SK-N-SH treated with all-trans-retinoic acid at 6 μM for 48 hours (cell line): Measurements from ENCODE around the gene LSS.
"Not testable (repeated sequence)": the region's sequence is repeated elsewhere in the genome, so short reads cannot be mapped to it uniquely, and the experiment has no call there.

Experiments
- ATAC-seq: fragments of 200-7000 bp; cut with Tn5 transposase; 3 replicates; pipeline ENCODE4 v1.9.1; 2020; ENCODE audit warnings: mild to moderate bottlenecking, moderate library complexity
- BACH2 ChIP-seq: fragments of 250-450 bp; sonication (Bioruptor Pico); IDR thresholded peaks from 2 replicates; pipeline ENCODE4 v1.9.0; 2021; ENCODE audit warnings: mild to moderate bottlenecking, borderline replicate concordance
- CREB5 ChIP-seq: fragments of 250-450 bp; sonication (Bioruptor Pico); IDR thresholded peaks from 2 replicates; pipeline ENCODE4 v1.5.1; 2020; ENCODE audit warnings: low read depth, mild to moderate bottlenecking, moderate library complexity
- CSDC2 ChIP-seq: fragments of 250-450 bp; sonication (Bioruptor Pico); IDR thresholded peaks from 2 replicates; pipeline ENCODE4 v1.5.0; 2020; ENCODE audit warnings: mild to moderate bottlenecking, moderate library complexity
- ESRRG ChIP-seq: fragments of 250-450 bp; sonication (Bioruptor Pico); IDR thresholded peaks from 2 replicates; pipeline ENCODE4 v1.6.1; 2021; ENCODE audit warnings: mild to moderate bottlenecking
- GLIS3 ChIP-seq: fragments of 250-450 bp; sonication (Bioruptor Pico); IDR thresholded peaks from 2 replicates; pipeline ENCODE4 v1.5.0; 2020; ENCODE audit warnings: mild to moderate bottlenecking, moderate library complexity
- ISL1 ChIP-seq: fragments of 250-450 bp; sonication (Bioruptor Pico); IDR thresholded peaks from 2 replicates; pipeline ENCODE4 v2.1.2; 2022; ENCODE audit warnings: mild to moderate bottlenecking, moderate library complexity
- PATZ1 ChIP-seq: fragments of 250-450 bp; sonication (Bioruptor Pico); IDR thresholded peaks from 2 replicates; pipeline ENCODE4 v1.8.0; 2020; ENCODE audit warnings: mild to moderate bottlenecking, moderate library complexity, borderline replicate concordance
- RARB ChIP-seq: fragments of 250-450 bp; sonication (Bioruptor Pico); IDR thresholded peaks from 2 replicates; pipeline ENCODE4 v1.8.0; 2021; ENCODE audit warnings: mild to moderate bottlenecking, moderate library complexity
- TCF4 ChIP-seq: fragments of 250-450 bp; sonication (Bioruptor Pico); IDR thresholded peaks from 2 replicates; pipeline ENCODE4 v1.8.0; 2021; ENCODE audit warnings: mild to moderate bottlenecking, moderate library complexity, borderline replicate concordance
- TOX ChIP-seq: fragments of 250-450 bp; sonication (Bioruptor Pico); IDR thresholded peaks from 2 replicates; pipeline ENCODE4 v1.8.0; 2021; ENCODE audit warnings: mild to moderate bottlenecking, moderate library complexity, borderline replicate concordance
- TSHZ2 ChIP-seq: fragments of 250-450 bp; sonication (Bioruptor Pico); IDR thresholded peaks from 2 replicates; pipeline ENCODE4 v1.5.0; 2020; ENCODE audit warnings: mild to moderate bottlenecking, moderate library complexity
- ZFP3 ChIP-seq: fragments of 250-450 bp; sonication (Bioruptor Pico); IDR thresholded peaks from 2 replicates; pipeline ENCODE4 v1.5.0; 2020; ENCODE audit warnings: mild to moderate bottlenecking, moderate library complexity
- ZFP30 ChIP-seq: fragments of 450-650 bp; formaldehyde crosslinking; IDR thresholded peaks from 2 replicates; pipeline ENCODE4 v1.5.0; 2022; ENCODE audit warnings: mild to moderate bottlenecking, moderate library complexity
- ZNF8 ChIP-seq: fragments of 450-650 bp; formaldehyde crosslinking; IDR thresholded peaks from 2 replicates; pipeline ENCODE4 v1.5.0; 2020; ENCODE audit warnings: mild to moderate bottlenecking, moderate library complexity
- TF ChIP-seq, protein P1 (sequence below): fragments of 250-450 bp; sonication (Bioruptor Pico); IDR thresholded peaks from 2 replicates; pipeline ENCODE4 v1.8.0; 2021; ENCODE audit warnings: low read depth, mild to moderate bottlenecking, moderate library complexity, borderline replicate concordance

LSS gene

GRCh38 chr21:46226920-46227599, 1.5 kb downstream of the LSS start:
- ATAC-seq, result no peak
- TF ChIP-seq CREB5 (CRISPR knock-in tag) (no peak), RARB (CRISPR knock-in tag) (no peak), PATZ1 (CRISPR knock-in tag) (no peak), CSDC2 (CRISPR knock-in tag) (no peak), ZFP30 (CRISPR knock-in tag) (no peak)
- TF ChIP-seq, all 23 proteins: peak for 0

DNA sequence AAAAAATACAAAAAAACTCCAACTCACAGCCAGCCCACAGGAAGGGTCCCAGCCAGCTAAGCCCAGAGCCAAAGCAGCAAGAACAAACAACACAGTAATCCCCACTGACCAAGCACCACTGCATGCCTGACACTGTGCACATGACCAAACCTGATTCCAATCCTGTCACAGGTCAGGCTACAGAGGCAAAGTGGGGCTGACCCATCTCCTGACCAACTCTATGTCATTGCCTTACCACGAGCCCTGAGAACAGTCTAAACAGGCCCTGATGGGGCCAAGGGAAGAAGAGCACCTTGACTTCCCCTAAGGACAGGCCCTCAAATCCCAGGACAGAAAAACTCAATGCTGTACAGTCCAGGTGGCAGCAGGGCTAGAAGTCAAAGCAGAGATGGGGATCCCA, 2.4 kb downstream of the LSS start:
- no peak for TF ChIP-seq ZNF8
- TF ChIP-seq ESRRG (CRISPR knock-in tag), result no peak
- no peak for TF ChIP-seq ZFP3 (CRISPR knock-in tag)
- no peak for TF ChIP-seq ZFP30 (CRISPR knock-in tag)
- TF ChIP-seq TSHZ2 (CRISPR knock-in tag), result no peak
- TF ChIP-seq, protein P1, sequence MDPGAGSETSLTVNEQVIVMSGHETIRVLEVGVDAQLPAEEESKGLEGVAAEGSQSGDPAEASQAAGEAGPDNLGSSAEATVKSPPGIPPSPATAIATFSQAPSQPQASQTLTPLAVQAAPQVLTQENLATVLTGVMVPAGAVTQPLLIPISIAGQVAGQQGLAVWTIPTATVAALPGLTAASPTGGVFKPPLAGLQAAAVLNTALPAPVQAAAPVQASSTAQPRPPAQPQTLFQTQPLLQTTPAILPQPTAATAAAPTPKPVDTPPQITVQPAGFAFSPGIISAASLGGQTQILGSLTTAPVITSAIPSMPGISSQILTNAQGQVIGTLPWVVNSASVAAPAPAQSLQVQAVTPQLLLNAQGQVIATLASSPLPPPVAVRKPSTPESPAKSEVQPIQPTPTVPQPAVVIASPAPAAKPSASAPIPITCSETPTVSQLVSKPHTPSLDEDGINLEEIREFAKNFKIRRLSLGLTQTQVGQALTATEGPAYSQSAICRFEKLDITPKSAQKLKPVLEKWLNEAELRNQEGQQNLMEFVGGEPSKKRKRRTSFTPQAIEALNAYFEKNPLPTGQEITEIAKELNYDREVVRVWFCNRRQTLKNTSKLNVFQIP, result no peak
- TF ChIP-seq RARB (CRISPR knock-in tag), result no peak
- no peak for ATAC-seq

DNA sequence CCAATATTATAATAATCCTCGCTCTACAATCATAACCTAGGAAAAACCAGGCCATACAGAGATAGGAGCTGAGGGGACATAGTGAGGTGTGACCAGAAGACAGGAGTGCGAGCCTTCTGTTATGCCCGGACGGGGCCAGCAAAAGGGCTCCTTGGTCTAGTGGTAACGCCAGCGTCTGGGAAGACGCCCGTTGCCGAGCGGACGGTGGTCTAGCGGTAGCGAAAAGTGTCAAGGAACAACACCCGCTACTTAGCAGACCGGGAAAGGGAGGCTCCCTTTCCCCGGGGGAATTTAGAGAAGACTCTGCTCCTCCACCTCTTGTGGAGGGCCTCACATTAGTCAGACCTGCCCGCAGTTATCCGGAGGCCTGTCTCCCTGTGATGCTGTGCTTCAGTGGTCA, 4.9 kb downstream of the LSS start:
- not testable (repeated sequence) for ATAC-seq

DNA sequence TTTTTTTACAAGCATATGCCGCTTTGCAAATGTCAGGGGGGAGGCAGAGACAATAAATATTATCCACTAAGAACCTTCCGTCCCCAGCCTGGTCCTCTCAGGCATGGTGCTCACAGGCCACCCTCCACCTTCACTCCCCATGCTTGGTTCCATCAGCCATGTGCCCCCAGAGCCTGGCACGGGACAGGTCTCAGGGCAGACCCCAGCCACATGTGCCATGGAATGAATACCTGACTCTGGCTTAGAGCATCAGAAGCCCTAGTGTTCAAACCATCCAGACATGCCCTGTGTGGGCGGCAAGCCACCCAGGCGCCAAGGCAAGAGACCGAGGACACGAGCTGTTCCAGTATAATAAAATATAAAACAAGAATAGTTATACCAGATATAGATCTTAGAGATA, 5.4 kb downstream of the LSS start:
- TF ChIP-seq CREB5 (CRISPR knock-in tag) (no peak), ESRRG (CRISPR knock-in tag) (no peak), PATZ1 (CRISPR knock-in tag) (no peak), CSDC2 (CRISPR knock-in tag) (no peak), TCF4 (CRISPR knock-in tag) (no peak), ZFP3 (CRISPR knock-in tag) (no peak), BACH2 (CRISPR knock-in tag) (no peak), TOX (no peak), GLIS3 (CRISPR knock-in tag) (no peak), ISL1 (CRISPR knock-in tag) (no peak)
- no peak for ATAC-seq
